HG03060 (cell line): ENCODE results near the gene GRB14.
"Not testable (repeated sequence)": the region's sequence is repeated elsewhere in the genome, so short reads cannot be mapped to it uniquely, and the experiment has no call there.

Experiments used
- ATAC-seq: cut with Tn5 transposase; IDR thresholded peaks from one replicate; pipeline ENCODE4 v1.9.1; 2021; ENCODE audit warnings: low read depth, moderate number of reproducible peaks; ENCODE audit not compliant: unreplicated experiment

GRB14 gene

GRCh38 chr2:164560902-164561301, 60.4 kb downstream of the GRB14 start:
- no peak for ATAC-seq

- ATAC-seq: no peak
These were observed 61.0 kb downstream of the GRB14 start for GRCh38 chr2:164560181-164560792.

- no peak for ATAC-seq
These were observed 62.8 kb downstream of the GRB14 start for GRCh38 chr2:164558450-164558849.

- ATAC-seq: no peak
These were observed 66.8 kb downstream of the GRB14 start for GRCh38 chr2:164554487-164554886.

GRCh38 chr2:164551519-164551918, 69.8 kb downstream of the GRB14 start:
- ATAC-seq: no peak

GRCh38 chr2:164549705-164550104, 71.6 kb downstream of the GRB14 start:
- ATAC-seq: not testable (repeated sequence)

GRCh38 chr2:164545484-164545883, 75.8 kb downstream of the GRB14 start:
- ATAC-seq: no peak

- ATAC-seq: no peak
These were observed 78.7 kb downstream of the GRB14 start for GRCh38 chr2:164542581-164543021.

- peak; percentile 67 for ATAC-seq
These were observed 82.9 kb downstream of the GRB14 start for GRCh38 chr2:164538240-164538866.

GRCh38 chr2:164535280-164536025, 85.8 kb downstream of the GRB14 start:
- ATAC-seq: no peak

GRCh38 chr2:164530464-164530863, 90.8 kb downstream of the GRB14 start:
- ATAC-seq: no peak

GRCh38 chr2:164523726-164524125, 97.6 kb downstream of the GRB14 start:
- ATAC-seq: no peak

- no peak for ATAC-seq
These were observed 98.3 kb downstream of the GRB14 start for GRCh38 chr2:164523009-164523408.

GRCh38 chr2:164522561-164522981, 98.7 kb downstream of the GRB14 start:
- ATAC-seq: no peak

GRCh38 chr2:164515734-164516133, 105.5 kb downstream of the GRB14 start:
- ATAC-seq: no peak

- no peak for ATAC-seq
These were observed 106.3 kb downstream of the GRB14 start for GRCh38 chr2:164515030-164515429.

GRCh38 chr2:164514491-164514890, 106.8 kb downstream of the GRB14 start:
- no peak for ATAC-seq

- ATAC-seq: no peak
These were observed 108.4 kb downstream of the GRB14 start for GRCh38 chr2:164512871-164513270.

- ATAC-seq: no peak
These were observed 109.5 kb downstream of the GRB14 start for GRCh38 chr2:164511738-164512137.

- no peak for ATAC-seq
These were observed 110.4 kb downstream of the GRB14 start for GRCh38 chr2:164510895-164511294.

GRCh38 chr2:164509137-164509877, 112.0 kb downstream of the GRB14 start:
- no peak for ATAC-seq
